ENCODE measurements around the gene CLEC16A.

CLEC16A gene

GRCh38 chr16:11121914-11122692 is 177.7 kb downstream of the CLEC16A start:
- no peak for DNase-seq (ENCODE audit: low spot score)

- DNase-seq (ENCODE audit: low spot score), result no peak
Observed at GRCh38 chr16:11123666-11124065, 179.3 kb downstream of the CLEC16A start.

DNA sequence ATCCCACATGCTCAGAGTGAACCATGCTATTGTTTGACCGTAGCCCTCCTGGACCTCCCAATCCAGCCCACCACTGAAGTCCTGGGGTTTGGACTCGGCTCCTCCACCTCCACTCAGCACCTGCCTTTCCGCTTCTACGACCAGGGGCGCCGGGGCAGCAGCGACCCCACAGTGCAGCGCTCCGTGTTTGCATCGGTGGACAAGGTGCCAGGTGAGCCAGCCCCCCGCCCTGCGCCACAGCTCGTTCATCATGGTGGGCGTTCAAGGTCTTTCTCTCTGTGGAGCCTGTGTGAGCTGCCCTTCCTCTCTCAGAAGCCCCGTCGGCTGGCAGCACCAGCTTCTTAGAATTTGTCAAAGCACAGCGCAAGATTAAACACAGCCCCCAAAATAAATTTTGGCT is 181.6 kb downstream of the CLEC16A start:
- DNase-seq (ENCODE audit: low spot score), result no peak

DNA sequence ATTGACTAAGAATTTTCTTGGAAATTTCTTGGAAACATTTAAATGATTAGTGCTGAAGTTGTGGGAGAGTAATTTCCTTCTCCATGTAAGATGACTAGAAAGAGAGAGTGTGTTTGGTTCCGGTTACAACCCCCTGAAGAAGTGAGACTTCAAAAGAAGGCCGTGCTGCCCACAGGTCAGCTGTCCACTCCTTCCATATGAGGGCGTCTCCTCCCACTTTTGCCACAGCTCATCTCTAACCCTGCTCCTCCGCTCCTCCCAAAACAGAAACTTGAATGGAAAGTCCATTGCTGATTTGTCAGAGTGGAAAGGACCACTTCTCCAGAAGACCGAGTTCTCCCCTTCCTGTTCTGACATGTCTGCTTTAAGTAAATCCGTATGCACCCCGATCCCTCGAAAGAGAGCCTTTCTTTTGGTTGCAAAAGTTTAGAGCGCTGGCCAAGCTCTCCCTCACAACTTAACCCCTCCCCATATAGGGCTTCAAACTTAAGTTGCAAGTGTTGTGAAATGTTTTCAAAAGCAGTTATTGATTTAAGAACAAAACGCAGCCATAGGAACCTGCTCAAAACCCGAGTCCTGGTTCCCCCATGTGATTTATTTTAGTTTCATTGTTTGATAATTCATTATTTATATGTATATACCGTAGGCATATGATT is 182.2 kb downstream of the CLEC16A start:
- DNase-seq (ENCODE audit: low spot score), result no peak

DNA sequence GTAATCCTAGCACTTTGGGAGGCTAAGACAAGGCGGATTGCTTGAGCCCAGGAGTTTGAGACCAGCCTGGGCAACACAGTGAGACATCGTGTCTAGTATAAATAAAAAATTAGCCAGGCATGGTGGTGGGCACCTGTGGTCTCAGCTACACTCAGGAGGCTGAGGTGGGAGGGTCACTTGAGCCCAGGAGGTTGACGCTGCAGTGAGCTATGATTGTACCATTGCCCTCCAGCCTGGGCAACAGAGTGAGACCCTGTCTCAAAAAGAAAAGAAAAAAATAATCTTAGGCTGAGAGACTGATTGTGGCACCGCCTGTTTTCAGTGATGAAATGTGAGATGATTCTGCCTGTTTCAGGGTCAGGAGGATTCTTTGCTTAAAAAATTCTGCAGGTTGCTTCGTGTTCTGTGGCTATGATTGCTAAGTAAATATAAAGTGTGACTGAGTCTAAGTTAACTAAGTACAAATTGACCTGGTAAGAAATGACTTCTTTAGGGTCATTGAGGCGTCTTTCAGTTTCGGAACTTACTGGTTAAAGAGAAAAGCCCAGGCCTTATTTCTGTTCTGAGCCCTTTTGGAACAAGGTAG is 183.3 kb downstream of the CLEC16A start:
- no peak for DNase-seq (ENCODE audit: low spot score)

DNA sequence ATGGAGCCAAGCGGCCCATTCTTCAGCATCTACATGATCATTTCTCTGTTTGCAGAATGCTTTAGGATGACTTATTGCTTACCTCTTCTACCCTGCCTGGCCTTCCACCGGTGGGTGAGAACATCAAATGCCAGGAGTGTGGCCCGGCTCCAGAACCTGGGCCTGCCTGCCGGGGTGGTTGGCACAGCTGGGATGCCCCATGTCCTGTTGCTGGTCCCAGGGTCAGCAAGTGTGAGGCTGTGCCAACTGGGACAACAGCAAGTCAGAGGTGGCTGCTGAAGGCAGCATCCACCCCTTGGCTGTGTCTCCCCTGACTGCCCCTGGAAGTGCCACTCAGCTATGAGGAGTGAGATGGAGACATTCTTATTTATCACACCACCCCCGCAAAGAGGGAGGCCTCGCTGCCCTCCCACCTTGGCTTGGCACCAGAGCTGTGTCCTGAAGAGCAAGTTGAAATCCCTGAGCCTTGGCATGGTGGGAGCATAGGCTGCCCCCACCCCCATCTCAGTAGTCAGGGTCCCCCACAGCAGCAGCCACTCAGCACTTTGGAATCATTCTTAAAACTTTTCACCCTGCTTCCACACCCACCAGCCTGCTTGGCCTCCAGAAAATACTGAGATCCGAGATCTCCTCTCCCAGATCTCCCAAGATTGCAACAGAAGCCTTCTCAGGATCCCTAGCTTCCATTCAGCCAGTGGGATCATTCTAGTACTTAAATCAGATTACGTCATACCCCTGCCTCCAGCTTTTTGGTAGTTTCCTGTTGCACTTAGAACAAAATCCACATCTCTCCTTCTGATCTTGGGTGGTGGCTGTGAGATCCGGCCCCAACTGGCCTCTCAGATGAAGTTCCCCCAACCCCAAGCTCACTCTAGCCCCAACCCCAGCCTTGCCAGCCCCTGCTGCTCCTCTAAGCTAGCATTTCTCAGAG is 184.1 kb downstream of the CLEC16A start:
- no peak for DNase-seq (ENCODE audit: low spot score)

GRCh38 chr16:11129378-11129781 is 185.0 kb downstream of the CLEC16A start:
- no peak for DNase-seq (ENCODE audit: low spot score)

DNA sequence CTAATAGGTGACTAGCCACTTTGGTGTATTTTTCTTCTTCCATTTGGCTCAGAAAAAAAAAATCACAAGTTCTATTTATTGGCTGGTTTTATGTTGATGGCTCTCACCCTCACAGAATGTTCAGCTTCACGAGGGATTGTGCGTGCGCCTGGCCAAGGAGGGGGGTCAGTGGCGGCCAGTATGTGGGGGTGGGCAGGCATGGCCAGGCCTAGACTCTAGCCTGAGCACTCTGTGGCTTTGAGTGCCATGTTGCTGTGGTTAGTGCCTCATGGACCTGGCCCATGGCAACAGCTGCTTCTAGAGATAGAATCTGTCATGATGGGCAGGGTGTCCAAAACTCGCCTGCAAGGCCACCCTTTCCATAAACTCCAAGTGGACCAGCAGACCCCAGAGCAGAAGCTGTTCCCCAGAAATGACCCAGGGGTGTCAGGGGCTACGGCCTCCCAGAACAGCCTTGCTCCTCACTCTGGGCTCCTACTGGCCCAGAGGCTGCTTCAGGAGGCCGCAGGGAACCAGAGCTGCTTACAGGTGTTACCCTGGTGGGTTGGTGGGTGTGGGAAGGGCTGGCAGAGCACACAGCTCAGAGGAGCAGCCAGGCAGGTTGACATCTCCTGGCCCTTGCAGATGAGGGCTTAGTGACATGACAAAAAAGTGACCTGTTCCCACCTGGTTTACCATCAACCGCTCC is 186.8 kb downstream of the CLEC16A start:
- no peak for DNase-seq (ENCODE audit: low spot score)

GRCh38 chr16:11131706-11132105 is 187.3 kb downstream of the CLEC16A start:
- no peak for DNase-seq (ENCODE audit: low spot score)

DNA sequence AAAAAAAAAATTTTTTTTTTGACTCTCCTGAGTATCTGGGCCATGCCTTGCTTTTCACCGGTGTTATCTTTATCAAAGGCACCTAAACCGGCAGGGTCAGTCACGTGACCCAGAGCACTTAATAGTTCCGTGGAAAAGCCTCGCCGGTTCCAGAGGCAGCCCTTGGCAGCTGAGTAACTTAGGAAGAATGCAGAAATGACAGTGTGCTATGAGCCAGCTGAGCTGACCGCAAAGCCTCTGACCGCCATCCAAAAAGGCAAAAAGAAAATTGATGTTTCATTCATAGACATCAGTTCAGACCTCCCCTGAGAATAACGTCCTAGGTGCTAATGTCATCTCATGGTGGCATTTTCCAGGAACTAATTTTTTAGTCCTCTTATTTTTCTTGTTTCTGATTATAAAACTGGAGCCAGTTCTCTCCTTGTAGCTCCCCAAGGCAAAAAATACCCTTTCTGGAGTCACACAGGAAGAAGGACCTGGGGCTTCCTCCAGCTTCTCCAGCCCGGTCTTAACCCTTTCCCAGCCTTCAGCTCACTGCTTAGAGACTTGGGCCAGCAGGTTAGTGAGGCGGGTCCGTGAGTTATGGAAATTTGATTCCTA is 189.1 kb downstream of the CLEC16A start:
- DNase-seq (ENCODE audit: low spot score), result peak; percentile 87

DNA sequence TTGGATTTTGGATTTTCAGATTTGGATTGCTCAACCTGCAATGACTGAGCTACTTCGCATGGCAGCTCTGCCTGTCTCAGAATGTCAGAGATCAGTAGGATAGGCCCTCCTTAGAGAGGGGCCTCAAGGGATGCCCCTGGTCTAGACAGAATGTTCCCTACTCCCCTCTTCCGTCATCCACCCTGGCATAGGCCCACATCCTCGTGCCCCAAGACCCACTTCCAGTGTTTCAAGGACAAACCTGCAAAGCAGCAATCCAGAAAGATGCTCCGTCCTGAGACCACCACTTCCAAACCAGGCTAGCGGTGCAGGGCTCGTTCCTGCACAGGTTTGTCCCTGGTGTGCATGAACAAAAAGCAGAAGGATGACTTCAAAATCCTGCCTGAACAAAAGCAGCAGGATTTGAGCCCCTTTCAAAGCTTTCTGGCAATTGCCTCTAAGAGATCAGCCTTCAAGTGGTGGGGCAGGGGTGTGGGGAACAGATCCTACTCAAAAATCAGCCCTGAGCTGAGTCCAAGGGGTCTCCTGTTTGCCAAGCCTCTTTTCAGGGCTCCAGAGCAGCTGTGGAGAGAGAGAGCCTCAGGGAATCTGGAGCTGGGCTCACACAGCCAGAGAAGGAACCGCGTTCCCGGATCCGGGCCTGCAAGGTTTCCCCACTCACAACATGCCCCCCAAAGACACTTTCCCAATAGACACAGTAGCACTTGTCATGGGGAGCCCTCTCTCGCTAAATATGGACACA is 190.5 kb downstream of the CLEC16A start:
- no peak for DNase-seq (ENCODE audit: low spot score)

GRCh38 chr16:11135464-11135973 is 191.2 kb downstream of the CLEC16A start:
- DNase-seq (ENCODE audit: low spot score), result no peak

GRCh38 chr16:11136600-11136999 is 192.2 kb downstream of the CLEC16A start:
- no peak for DNase-seq (ENCODE audit: low spot score)

GRCh38 chr16:11138022-11138768 is 193.8 kb downstream of the CLEC16A start:
- DNase-seq (ENCODE audit: low spot score), result no peak

- no peak for DNase-seq (ENCODE audit: low spot score)
Observed at GRCh38 chr16:11138769-11139325, 194.5 kb downstream of the CLEC16A start.

DNA sequence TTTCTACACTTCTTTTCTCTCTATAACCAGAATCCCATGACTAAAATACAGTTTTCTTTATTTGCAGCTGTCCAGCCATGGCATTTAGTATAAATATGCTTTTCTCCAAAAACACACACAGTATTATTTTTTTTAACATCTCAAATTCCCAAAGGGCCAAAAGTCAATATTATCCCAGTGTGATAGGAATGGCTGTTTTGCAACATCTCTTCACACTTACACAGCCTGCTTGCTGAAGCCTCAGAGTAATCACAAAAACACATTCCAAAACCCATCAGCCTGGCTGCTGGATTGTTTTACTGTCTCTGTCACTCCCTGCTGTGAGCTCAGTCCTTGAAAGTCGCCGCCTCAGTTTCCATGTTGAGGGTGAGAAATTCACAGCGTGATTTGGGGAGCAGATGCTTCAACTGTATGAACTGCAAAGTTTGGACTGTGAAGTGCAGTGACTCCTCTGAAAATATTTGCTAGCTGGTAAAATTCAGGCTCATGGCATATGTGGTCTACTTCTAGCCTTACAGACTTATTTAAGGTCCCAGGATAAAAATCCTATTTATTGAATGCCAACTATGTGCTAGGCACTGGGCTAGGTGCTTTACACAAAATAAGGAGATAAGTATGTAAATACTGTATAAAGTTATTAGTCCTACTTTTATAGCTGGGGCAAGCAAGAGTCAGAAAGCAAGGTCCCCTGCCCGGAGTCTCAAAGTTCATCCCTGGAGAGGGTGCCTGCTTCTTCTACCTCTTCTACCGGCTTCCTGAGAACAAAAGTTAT is 195.1 kb downstream of the CLEC16A start:
- DNase-seq (ENCODE audit: low spot score), result no peak

- DNase-seq (ENCODE audit: low spot score), result no peak
Observed at GRCh38 chr16:11140098-11140375, 195.7 kb downstream of the CLEC16A start.

GRCh38 chr16:11140466-11140865 is 196.1 kb downstream of the CLEC16A start:
- DNase-seq (ENCODE audit: low spot score), result no peak

- DNase-seq (ENCODE audit: low spot score), result no peak
Observed at GRCh38 chr16:11140867-11141266, 196.5 kb downstream of the CLEC16A start.

Data from COLO829 (cell line).